Retinal pigment epithelial cell (primary cell): ENCODE measurements around the gene ARFIP1.
"Not testable (repeated sequence)": the region's sequence is repeated elsewhere in the genome, so short reads cannot be mapped to it uniquely, and the experiment has no call there.

Source experiments
- DNase-seq: peaks from one replicate; pipeline ENCODE4 v3.0.0-alpha.2; 2010; ENCODE audit warnings: low read depth
- H3K4me3 ChIP-seq: 2 replicates; pipeline ENCODE4 v1.5.1; 2011; ENCODE audit warnings: mild to moderate bottlenecking, low read length, control low read depth, moderate library complexity
- TF ChIP-seq, protein P1 (sequence below): conservative IDR thresholded peaks from 2 replicates; pipeline ENCODE4 v1.5.1; 2011; ENCODE audit warnings: low read depth, low read length, control low read depth, inconsistent platforms

ARFIP1 gene

DNA sequence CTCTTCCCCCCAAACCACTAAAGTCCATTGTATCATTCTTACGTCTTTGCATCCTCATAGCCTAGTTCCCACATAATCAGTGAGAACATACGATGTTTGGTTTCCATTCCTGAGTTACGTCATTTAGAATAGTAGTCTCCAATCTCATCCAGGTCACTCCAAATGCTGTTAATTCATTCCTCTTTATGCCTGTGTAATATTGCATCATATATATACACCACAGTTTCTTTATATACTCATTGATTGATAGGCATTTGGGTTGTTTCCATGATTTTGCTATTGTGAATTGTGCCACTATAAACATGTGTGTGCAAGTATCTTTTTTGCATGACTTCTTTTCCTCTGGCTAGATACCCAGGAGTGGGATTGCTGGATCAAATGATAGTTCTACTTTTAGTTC, 57.2 kb downstream of the ARFIP1 start:
- TF ChIP-seq, protein P1, sequence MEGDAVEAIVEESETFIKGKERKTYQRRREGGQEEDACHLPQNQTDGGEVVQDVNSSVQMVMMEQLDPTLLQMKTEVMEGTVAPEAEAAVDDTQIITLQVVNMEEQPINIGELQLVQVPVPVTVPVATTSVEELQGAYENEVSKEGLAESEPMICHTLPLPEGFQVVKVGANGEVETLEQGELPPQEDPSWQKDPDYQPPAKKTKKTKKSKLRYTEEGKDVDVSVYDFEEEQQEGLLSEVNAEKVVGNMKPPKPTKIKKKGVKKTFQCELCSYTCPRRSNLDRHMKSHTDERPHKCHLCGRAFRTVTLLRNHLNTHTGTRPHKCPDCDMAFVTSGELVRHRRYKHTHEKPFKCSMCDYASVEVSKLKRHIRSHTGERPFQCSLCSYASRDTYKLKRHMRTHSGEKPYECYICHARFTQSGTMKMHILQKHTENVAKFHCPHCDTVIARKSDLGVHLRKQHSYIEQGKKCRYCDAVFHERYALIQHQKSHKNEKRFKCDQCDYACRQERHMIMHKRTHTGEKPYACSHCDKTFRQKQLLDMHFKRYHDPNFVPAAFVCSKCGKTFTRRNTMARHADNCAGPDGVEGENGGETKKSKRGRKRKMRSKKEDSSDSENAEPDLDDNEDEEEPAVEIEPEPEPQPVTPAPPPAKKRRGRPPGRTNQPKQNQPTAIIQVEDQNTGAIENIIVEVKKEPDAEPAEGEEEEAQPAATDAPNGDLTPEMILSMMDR = no peak
- DNase-seq = no peak
- no peak overlapping the region for H3K4me3 ChIP-seq

DNA sequence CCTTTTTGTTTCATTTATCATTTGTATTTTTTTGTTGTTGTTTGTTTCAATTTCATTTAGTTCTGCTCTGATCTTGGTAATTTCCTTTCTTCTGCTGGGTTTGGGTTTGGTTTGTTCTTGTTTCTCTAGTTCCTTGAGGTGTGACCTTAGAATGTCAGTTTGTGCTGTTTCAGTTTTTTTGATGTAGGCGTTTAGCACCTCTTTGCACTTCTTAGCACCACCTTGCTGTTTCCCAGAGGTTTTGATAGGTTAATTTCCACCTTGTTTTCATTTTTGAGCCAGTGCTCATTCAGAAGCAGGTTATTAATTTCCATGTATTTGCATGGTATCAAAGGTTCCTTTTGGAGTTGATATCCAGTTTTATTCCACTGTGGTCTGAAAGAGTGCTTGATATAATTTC, 60.0 kb downstream of the ARFIP1 start:
- not testable (repeated sequence) for DNase-seq

DNA sequence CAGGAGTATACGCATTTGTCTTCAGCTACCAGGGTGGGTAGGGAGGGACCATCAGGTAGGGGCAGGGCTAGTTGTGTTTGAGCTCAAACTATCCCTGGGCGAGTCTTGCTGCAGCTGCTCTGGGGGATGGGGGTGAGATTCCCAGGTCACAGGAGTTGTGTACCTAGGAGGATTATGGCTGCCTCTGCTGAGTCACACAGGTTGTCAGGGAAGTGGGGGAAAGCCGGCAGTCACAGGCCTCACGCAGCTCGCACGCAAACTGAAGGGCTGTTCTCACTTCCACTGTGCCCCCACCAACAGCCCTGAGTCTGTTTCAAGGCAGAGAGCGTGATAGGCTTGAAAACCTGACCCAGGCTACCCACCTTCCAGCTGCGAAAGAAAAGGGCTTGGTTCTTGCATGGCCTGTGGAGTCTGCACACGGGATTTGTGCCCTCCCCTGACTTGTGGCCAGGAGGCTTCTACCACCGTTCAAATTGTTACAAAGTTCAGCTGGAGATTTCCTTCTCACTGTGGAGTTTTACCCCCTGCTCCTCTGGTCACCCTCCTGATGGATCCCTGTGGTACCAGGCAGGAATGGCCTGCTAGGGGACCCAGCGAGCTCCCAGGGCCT, 63.8 kb downstream of the ARFIP1 start:
- no peak for DNase-seq
- TF ChIP-seq, protein P1 = no peak
- H3K4me3 ChIP-seq = no peak overlapping the region

More for the DNA sequence above, 60.0 kb downstream of the ARFIP1 start:
- not testable (repeated sequence) for H3K4me3 ChIP-seq

DNA sequence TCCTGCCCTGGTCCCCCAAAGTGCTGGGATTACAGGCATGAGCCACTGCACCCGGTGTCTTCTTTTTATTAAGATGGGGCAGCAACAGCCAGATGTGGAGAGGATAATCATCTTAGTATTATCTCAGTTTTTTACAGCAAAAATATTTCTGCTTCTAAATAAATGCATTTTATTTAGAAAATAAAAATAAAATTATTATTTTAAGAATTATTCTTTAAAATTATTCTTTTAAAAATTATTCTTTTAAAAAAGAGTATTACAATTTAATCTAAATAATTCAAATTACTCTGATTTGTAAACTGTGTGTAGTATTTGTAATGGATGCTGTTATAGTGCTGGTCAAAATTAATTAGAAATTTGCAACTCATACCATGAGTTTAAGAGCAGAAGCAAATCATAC, 67.6 kb downstream of the ARFIP1 start:
- H3K4me3 ChIP-seq = no peak overlapping the region
- TF ChIP-seq, protein P1 = no peak
- DNase-seq = no peak

DNA sequence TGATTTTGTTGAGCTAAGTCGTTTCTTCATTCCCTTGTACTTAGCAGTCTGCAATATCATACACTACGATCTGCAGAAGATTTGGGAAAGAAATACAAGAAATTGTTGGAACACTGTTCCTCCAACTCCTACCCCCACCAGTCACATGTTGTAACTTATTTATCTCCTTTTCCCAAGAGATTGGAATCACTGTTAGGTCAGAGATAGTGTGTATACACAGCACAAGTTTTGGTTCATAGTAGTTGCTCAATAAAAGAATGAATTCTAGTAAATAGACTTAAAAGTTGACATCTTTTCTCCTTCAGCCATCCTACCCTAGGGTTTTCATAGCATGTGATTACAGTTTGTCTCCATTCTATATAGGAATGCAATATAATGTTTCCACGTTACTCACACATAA, 68.8 kb downstream of the ARFIP1 start:
- DNase-seq = no peak
- no peak overlapping the region for H3K4me3 ChIP-seq
- TF ChIP-seq, protein P1 = no peak

DNA sequence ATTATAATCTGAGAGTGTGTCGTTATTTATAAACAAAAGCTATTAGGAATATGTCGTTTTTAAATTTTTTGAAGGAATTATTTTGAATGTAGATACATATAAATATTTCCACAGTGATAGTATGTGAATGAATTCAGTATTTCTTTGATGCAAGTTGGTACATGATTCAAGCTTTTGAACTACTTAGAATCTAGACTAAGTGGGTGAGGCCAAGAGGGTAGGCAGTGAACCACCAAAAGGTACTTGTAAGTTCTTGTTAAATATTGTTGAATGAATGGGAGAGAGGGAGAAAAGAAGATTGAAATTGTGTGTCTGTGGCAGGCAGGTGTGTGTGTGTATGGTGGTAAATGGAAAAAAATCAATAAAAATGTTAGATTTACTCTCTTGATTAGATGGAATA, 69.6 kb downstream of the ARFIP1 start:
- DNase-seq = no peak
- H3K4me3 ChIP-seq = no peak overlapping the region
- TF ChIP-seq, protein P1 = no peak

DNA sequence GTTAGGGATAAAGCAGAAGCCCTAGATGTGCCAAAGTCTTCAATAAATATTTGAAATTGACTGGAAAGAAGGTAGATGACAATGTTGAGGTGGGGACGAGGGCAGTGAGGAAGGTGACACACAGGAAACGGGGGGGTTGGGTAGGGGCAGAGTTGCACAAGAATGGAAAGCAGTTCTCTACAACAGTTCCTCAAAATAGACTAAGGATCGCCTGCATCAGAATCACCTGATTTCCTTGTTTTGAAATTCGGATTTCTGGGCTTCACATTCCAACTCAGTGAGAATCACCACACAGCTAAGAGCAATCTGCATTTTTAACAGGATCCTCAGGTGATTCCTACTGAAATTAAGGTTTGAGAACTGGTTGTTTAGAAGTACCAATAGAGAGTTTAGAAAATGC, 70.6 kb downstream of the ARFIP1 start:
- TF ChIP-seq, protein P1 = no peak
- peak; percentile 56 for DNase-seq
- no peak overlapping the region for H3K4me3 ChIP-seq

DNA sequence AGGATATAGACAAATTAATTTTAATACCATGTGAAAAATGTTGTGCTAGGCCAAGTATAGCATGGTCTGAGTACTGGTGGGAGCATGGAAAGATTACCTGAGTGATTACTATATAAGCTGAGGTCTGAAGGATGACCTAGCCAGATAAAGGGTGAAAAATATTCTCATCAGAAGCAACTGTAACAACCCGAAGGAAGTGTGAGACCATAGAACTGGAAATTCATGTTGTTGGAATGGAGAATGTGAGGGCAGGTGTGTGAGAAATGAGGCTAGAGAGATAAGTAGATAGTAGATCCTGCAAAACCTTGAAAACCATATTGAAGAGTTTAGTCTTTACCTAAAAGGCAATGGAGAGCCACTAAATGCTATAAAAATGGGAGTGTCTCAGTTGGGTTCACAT, 71.5 kb downstream of the ARFIP1 start:
- H3K4me3 ChIP-seq = no peak overlapping the region
- TF ChIP-seq, protein P1 = no peak
- no peak for DNase-seq
